Measurements from ENCODE around the gene CACNA2D3.

The CACNA2D3 gene

GRCh38 chr3:54837964-54838363 is 715.6 kb downstream of the CACNA2D3 start:
- Histone ChIP-seq H3K4me3 (ENCODE audit: low read length) (no peak overlapping the region), H3K36me3 (replicated peaks; ENCODE audit: insufficient read depth, low read length) (no peaks in the 10 kb centered on the region), H3K27me3 (replicated peaks; ENCODE audit: insufficient read depth, low read length) (no peaks in the 10 kb centered on the region), H3K9me3 (replicated peaks; ENCODE audit: insufficient read depth, low read length) (no peaks in the 10 kb centered on the region), H3F3A (ENCODE audit: insufficient read depth, low read length) (no peaks in the 10 kb centered on the region), H3K4me2 (ENCODE audit: low read depth, low read length) (no peak overlapping the region), H3K9ac (ENCODE audit: low read length) (no peak overlapping the region), H3K27ac (ENCODE audit: low read length) (no peak overlapping the region), H3K9me2 (replicated peaks; ENCODE audit: insufficient read depth, low read length) (no peaks in the 10 kb centered on the region), H2AFZ (ENCODE audit: low read length) (no peak overlapping the region), H3K4me1 (ENCODE audit: low read length) (no peaks in the 10 kb centered on the region), H4K20me1 (ENCODE audit: insufficient read depth, low read length) (no peaks in the 10 kb centered on the region), H3K79me2 (ENCODE audit: low read length) (no peaks in the 10 kb centered on the region)
- TF ChIP-seq EZH2 (optimal IDR thresholded peaks at IDR 0.05; ENCODE audit: low read depth, low read length) (no peak), CTCF (IDR thresholded peaks at IDR 0.05; ENCODE audit: low read length) (no peak; the same call in 1 of the 2 replicates), EZH2phosphoT487 (IDR thresholded peaks at IDR 0.05; ENCODE audit: low read length) (no peak)
- no peak for DNase-seq

DNA sequence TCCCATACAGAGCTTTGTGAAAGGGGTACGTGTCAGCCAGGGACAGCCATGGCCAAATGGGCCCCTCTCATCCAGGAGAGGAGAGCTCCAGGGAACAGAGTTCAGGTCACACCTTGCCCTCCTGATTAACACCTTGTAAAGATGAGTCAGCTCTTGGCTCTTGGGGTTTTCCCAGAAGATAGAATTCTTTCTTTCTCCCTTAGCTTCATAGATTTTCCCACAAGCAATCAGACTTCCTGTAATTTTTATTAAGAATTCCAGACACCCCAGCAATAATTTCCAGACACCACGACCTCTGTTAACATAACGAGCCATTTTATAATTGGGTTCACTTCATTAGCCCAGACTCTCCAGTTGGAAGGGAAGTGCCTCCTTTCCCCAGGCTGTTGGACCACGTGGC is 719.1 kb downstream of the CACNA2D3 start:
- Histone ChIP-seq H3K36me3 (replicated peaks; ENCODE audit: insufficient read depth, low read length) (no peaks in the 10 kb centered on the region), H3K4me1 (ENCODE audit: low read length) (no peaks in the 10 kb centered on the region), H3K4me2 (ENCODE audit: low read depth, low read length) (no peak overlapping the region), H3K9me3 (replicated peaks; ENCODE audit: insufficient read depth, low read length) (no peaks in the 10 kb centered on the region), H3K79me2 (ENCODE audit: low read length) (no peaks in the 10 kb centered on the region), H2AFZ (ENCODE audit: low read length) (no peak overlapping the region), H3K27me3 (replicated peaks; ENCODE audit: insufficient read depth, low read length) (no peaks in the 10 kb centered on the region), H3K9ac (ENCODE audit: low read length) (no peak overlapping the region), H3F3A (ENCODE audit: insufficient read depth, low read length) (no peaks in the 10 kb centered on the region), H3K4me3 (ENCODE audit: low read length) (no peak overlapping the region), H4K20me1 (ENCODE audit: insufficient read depth, low read length) (no peaks in the 10 kb centered on the region), H3K27ac (ENCODE audit: low read length) (no peak overlapping the region), H3K9me2 (replicated peaks; ENCODE audit: insufficient read depth, low read length) (no peaks in the 10 kb centered on the region)
- DNase-seq: no peak
- TF ChIP-seq EZH2 (optimal IDR thresholded peaks at IDR 0.05; ENCODE audit: low read depth, low read length) (no peak), EZH2phosphoT487 (IDR thresholded peaks at IDR 0.05; ENCODE audit: low read length) (no peak), CTCF (IDR thresholded peaks at IDR 0.05; ENCODE audit: low read length) (no peak)

- no peaks in the 10 kb centered on the region for H3K36me3 ChIP-seq (replicated peaks; ENCODE audit: insufficient read depth, low read length)
Measured at GRCh38 chr3:54843352-54843751, 721.0 kb downstream of the CACNA2D3 start.

More at GRCh38 chr3:54843352-54843751, 721.0 kb downstream of the CACNA2D3 start:
- Histone ChIP-seq H3K4me1 (ENCODE audit: low read length) (no peaks in the 10 kb centered on the region), H4K20me1 (ENCODE audit: insufficient read depth, low read length) (no peaks in the 10 kb centered on the region), H3K4me2 (ENCODE audit: low read depth, low read length) (no peak overlapping the region), H3K27me3 (replicated peaks; ENCODE audit: insufficient read depth, low read length) (no peaks in the 10 kb centered on the region), H2AFZ (ENCODE audit: low read length) (no peak overlapping the region), H3K9me3 (replicated peaks; ENCODE audit: insufficient read depth, low read length) (no peaks in the 10 kb centered on the region), H3K9ac (ENCODE audit: low read length) (no peak overlapping the region), H3K4me3 (ENCODE audit: low read length) (no peak overlapping the region), H3K27ac (ENCODE audit: low read length) (no peak overlapping the region), H3K79me2 (ENCODE audit: low read length) (no peaks in the 10 kb centered on the region), H3F3A (ENCODE audit: insufficient read depth, low read length) (no peaks in the 10 kb centered on the region), H3K9me2 (replicated peaks; ENCODE audit: insufficient read depth, low read length) (no peaks in the 10 kb centered on the region)
- TF ChIP-seq EZH2 (optimal IDR thresholded peaks at IDR 0.05; ENCODE audit: low read depth, low read length) (no peak), CTCF (IDR thresholded peaks at IDR 0.05; ENCODE audit: low read length) (no peak), EZH2phosphoT487 (IDR thresholded peaks at IDR 0.05; ENCODE audit: low read length) (no peak)
- no peak for DNase-seq
